ENCODE measurements around the gene CCNL2.

- TF ChIP-seq POLR2A (IDR thresholded peaks at IDR 0.05; ENCODE audit: low read length) (no peak), GATA1 (IDR thresholded peaks at IDR 0.05; ENCODE audit: low read depth, low read length) (no peak)
Measured at GRCh38 chr1:1380860-1381259, 18.3 kb downstream of the CCNL2 start.
